HG03439 (cell line): Measurements from ENCODE around the gene TUBGCP3.

Experiments
- ATAC-seq: cut with Tn5 transposase; IDR thresholded peaks from one replicate; pipeline ENCODE4 v1.9.1; 2021; ENCODE audit warnings: mild to moderate bottlenecking, moderate library complexity; ENCODE audit not compliant: unreplicated experiment

Gene TUBGCP3

GRCh38 chr13:112444416-112445399, 143.2 kb downstream of the TUBGCP3 start:
- no peak for ATAC-seq

- no peak for ATAC-seq
Observed at GRCh38 chr13:112443995-112444311, 144.0 kb downstream of the TUBGCP3 start.

- no peak for ATAC-seq
Observed at GRCh38 chr13:112443191-112443994, 144.6 kb downstream of the TUBGCP3 start.

- no peak for ATAC-seq
Observed at GRCh38 chr13:112442483-112443090, 145.4 kb downstream of the TUBGCP3 start.

GRCh38 chr13:112441779-112442310, 146.1 kb downstream of the TUBGCP3 start:
- no peak for ATAC-seq

- no peak for ATAC-seq
Observed at GRCh38 chr13:112441226-112441625, 146.7 kb downstream of the TUBGCP3 start.

GRCh38 chr13:112438515-112438914, 149.4 kb downstream of the TUBGCP3 start:
- no peak for ATAC-seq

- ATAC-seq = no peak
Observed at GRCh38 chr13:112438094-112438493, 149.9 kb downstream of the TUBGCP3 start.

- ATAC-seq = no peak
Observed at GRCh38 chr13:112435973-112436372, 152.0 kb downstream of the TUBGCP3 start.
